Kidney epithelial cell (primary cell): ENCODE data around the gene PLK2. TPM values are rescaled to one million over a fixed set of nuclear protein-coding genes. Genes with fewer than 3 reads are reported as not detected.

Source experiments
- DNase-seq: peaks from one replicate; pipeline ENCODE4 v3.0.0-alpha.2; 2010; ENCODE audit warnings: low read depth
- H3K27me3 ChIP-seq: 2 replicates; pipeline ENCODE4 v1.6.0; 2011; ENCODE audit warnings: low read length; ENCODE audit not compliant: control insufficient read depth, insufficient read depth
- H3K36me3 ChIP-seq: 2 replicates; pipeline ENCODE4 v1.5.1; 2011; ENCODE audit warnings: low read length; ENCODE audit not compliant: control insufficient read depth, insufficient read depth
- H3K4me3 ChIP-seq: 2 replicates; pipeline ENCODE4 v1.5.1; 2011; ENCODE audit warnings: low read depth, mild to moderate bottlenecking, control low read depth, low read length
- CTCF ChIP-seq: IDR thresholded peaks from 2 replicates; pipeline ENCODE4 v1.5.1; 2011; ENCODE audit warnings: mild to moderate bottlenecking, moderate library complexity, low read length, control low read depth, inconsistent platforms; ENCODE audit not compliant: insufficient read depth, poor library complexity, severe bottlenecking
- total RNA-seq: library from RNA; depleted of rRNA; stranded (reverse); fragments of >200 nt; gene quantifications from 2 replicates; pipeline ENCODE4 v1.2.3, GENCODE V29; 2015

PLK2 gene
- 245 and 343 TPM in 2 replicates for total RNA-seq

DNA sequence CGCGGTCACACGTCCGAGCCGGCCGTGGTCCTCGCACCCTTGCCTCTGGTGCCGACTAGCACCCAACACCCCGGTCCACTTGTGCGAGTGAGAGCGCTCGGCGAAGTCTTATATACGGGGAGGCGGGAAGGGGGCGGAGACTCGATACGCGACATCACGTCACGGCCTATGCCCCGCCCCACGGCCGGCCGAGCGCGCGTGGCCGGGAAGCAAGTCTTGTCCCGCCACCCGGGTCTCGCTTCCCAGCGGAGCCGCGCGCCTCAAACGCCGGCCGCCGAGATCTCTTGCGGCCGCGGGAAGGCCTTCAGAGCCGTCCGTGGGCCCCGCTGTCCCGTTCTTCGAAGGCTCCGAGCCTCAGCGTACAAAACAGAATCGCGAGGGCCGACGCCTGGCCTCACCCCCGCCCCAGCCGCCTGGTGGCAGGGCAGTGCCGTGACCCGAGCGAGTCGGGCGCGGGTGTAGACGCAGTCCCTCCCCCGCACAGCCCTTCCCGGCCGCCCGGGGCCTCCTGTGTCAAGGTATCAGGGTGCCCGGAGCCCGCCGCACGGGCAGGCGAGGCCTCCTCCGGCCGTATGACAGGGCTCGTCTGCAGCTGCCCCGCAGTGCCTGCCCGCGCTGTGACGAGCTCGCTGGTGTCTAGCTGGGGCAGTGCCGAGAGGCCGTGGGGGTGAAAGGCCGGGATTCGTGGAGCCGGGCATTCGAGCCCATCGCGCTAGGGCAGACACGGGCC, at the start of gene PLK2:
PLK2 (minus strand) TSS at position 85 of the 730 bp plus-strand sequence. CDS start 127 bp downstream, outside the sequence.
- Histone ChIP-seq H3K4me3 (peak within 1 kb of the TSS; percentile 96), H3K36me3 (peaks cover 6% of the 10 kb centered on the region), H3K27me3 (no peaks in the 10 kb centered on the region)
- no peak for DNase-seq
- peak; percentile 40 for TF ChIP-seq CTCF

- no peak for TF ChIP-seq CTCF
- no peak for DNase-seq
- no peaks in the 10 kb centered on the region for H3K36me3 ChIP-seq
- no peak overlapping the region for H3K4me3 ChIP-seq
- H3K27me3 ChIP-seq, result no peaks in the 10 kb centered on the region
These were observed 47.8 kb upstream of the PLK2 start for GRCh38 chr5:58507715-58508114.

- H3K4me3 ChIP-seq, result no peak overlapping the region
- no peaks in the 10 kb centered on the region for H3K27me3 ChIP-seq
- no peak for TF ChIP-seq CTCF
- no peaks in the 10 kb centered on the region for H3K36me3 ChIP-seq
- no peak for DNase-seq
These were observed 46.2 kb upstream of the PLK2 start for GRCh38 chr5:58505971-58506640.

- H3K36me3 ChIP-seq, result no peaks in the 10 kb centered on the region
- H3K4me3 ChIP-seq, result no peak overlapping the region
- no peak for DNase-seq
- TF ChIP-seq CTCF, result no peak
- H3K27me3 ChIP-seq, result no peaks in the 10 kb centered on the region
These were observed 45.6 kb upstream of the PLK2 start for GRCh38 chr5:58505502-58505901.

- no peak for DNase-seq
- no peaks in the 10 kb centered on the region for H3K27me3 ChIP-seq
- no peak for TF ChIP-seq CTCF
- no peaks in the 10 kb centered on the region for H3K36me3 ChIP-seq
- no peak overlapping the region for H3K4me3 ChIP-seq
These were observed 44.9 kb upstream of the PLK2 start for GRCh38 chr5:58504766-58505165.
